OCI-LY7 (cell line): Measurements from ENCODE around the gene PLVAP. TPM values are rescaled to one million over a fixed set of nuclear protein-coding genes. Genes with fewer than 3 reads are reported as not detected.

Experiments used
- BruUV-seq: library from RNA; stranded (reverse); fragments of 400-500 nt; replicated peaks from 2 replicates; lab custom pipeline; 2021; lab: Mats Ljungman, UMichigan
- CTCF ChIA-PET: fragments of 300-600 bp; sonication (Branson Sonifier 250); formaldehyde crosslinking; loops from one replicate; lab custom pipeline; 2022; ENCODE audit warnings: antibody characterized with exemption; ENCODE audit not compliant: unreplicated experiment; lab: Charles Lee
- POLR2A ChIA-PET: fragments of 300-600 bp; sonication (Branson Sonifier 250); formaldehyde crosslinking; loops from one replicate; lab custom pipeline; 2022; ENCODE audit warnings: antibody characterized with exemption; lab: Charles Lee
- DNase-seq: peaks from one replicate; pipeline ENCODE4 v3.0.0-alpha.2; 2015; ENCODE audit warnings: low spot score
- H2AFZ ChIP-seq: fragments of 200-600 bp; sonication (generic), shearing (Covaris generic); 2 replicates; pipeline ENCODE4 v1.6.1; 2014; ENCODE audit warnings: mild to moderate bottlenecking, antibody characterized with exemption, low read length, moderate library complexity
- H3K27ac ChIP-seq: fragments of 200-600 bp; sonication (generic); 2 replicates; pipeline ENCODE4 v1.5.1; 2014; ENCODE audit warnings: mixed run types, low read depth, mild to moderate bottlenecking, moderate library complexity, low read length, inconsistent platforms; ENCODE audit not compliant: poor library complexity, severe bottlenecking
- H3K36me3 ChIP-seq: fragments of 200-600 bp; sonication (generic); 2 replicates; pipeline ENCODE4 v1.6.1; 2014; ENCODE audit warnings: mild to moderate bottlenecking, antibody characterized with exemption, low read length, moderate library complexity, mixed read lengths; ENCODE audit not compliant: insufficient read depth
- H3K4me1 ChIP-seq: fragments of 200-600 bp; sonication (generic); 2 replicates; pipeline ENCODE4 v1.5.1; 2014; ENCODE audit warnings: mild to moderate bottlenecking, low read length; ENCODE audit not compliant: insufficient read depth, poor library complexity, severe bottlenecking
- H3K4me2 ChIP-seq: fragments of 200-600 bp; sonication (generic); 2 replicates; pipeline ENCODE4 v1.6.1; 2014; ENCODE audit warnings: mild to moderate bottlenecking, low read length
- H3K4me3 ChIP-seq: fragments of 200-600 bp; sonication (generic); 2 replicates; pipeline ENCODE4 v1.5.1; 2014; ENCODE audit warnings: mild to moderate bottlenecking, low read depth, low read length; ENCODE audit not compliant: poor library complexity, severe bottlenecking
- H3K79me2 ChIP-seq: fragments of 200-600 bp; sonication (generic); 2 replicates; pipeline ENCODE4 v1.6.1; 2016; ENCODE audit warnings: low read depth, mild to moderate bottlenecking, low read length, moderate library complexity, mixed read lengths; ENCODE audit not compliant: insufficient read depth
- H3K9me2 ChIP-seq: fragments of 200-600 bp; sonication (generic); 2 replicates; pipeline ENCODE4 v1.6.1; 2016; ENCODE audit warnings: mild to moderate bottlenecking, low read length, mixed read lengths; ENCODE audit not compliant: insufficient read depth
- H3K9me3 ChIP-seq: fragments of 200-600 bp; sonication (generic); 2 replicates; pipeline ENCODE4 v1.6.1; 2014; ENCODE audit warnings: mild to moderate bottlenecking, mixed run types, low read length, mixed read lengths
- H4K20me1 ChIP-seq: fragments of 200-600 bp; sonication (generic); 2 replicates; pipeline ENCODE4 v1.6.1; 2014; ENCODE audit warnings: mild to moderate bottlenecking, antibody characterized with exemption, low read length, moderate library complexity, mixed read lengths; ENCODE audit not compliant: insufficient read depth
- CTCF ChIP-seq: fragments of 200-600 bp; sonication (generic); conservative IDR thresholded peaks from 2 replicates; pipeline ENCODE4 v1.5.1; 2014; ENCODE audit warnings: mild to moderate bottlenecking, antibody characterized with exemption, low read length, moderate library complexity, mixed read lengths
- EZH2phosphoT487 ChIP-seq: fragments of 200-600 bp; sonication (generic); IDR thresholded peaks from 2 replicates; pipeline ENCODE4 v1.6.1; 2018; ENCODE audit warnings: low read depth, borderline replicate concordance, mild to moderate bottlenecking, mixed run types, antibody characterized with exemption, low read length, moderate library complexity, mixed read lengths
- intact Hi-C: fragments of 100-400 bp; cut with micrococcal nuclease; formaldehyde crosslinking; loops from one replicate; pipeline ENCODE4 v1.10.0; 2022; ENCODE audit not compliant: unreplicated experiment
- total RNA-seq, 2 experiments: library from RNA; depleted of rRNA in 1 of 2; stranded (reverse); fragments of >200 nt in 1 of 2; shearing (Covaris generic) in 1 of 2; gene quantifications; 2 replicates each; pipeline ENCODE4 v1.2.3, GENCODE V29; 2014 to 2022

Gene PLVAP
- total RNA-seq, 2 experiments from 2014 or later: 0.16 to 1.5 TPM

DNA sequence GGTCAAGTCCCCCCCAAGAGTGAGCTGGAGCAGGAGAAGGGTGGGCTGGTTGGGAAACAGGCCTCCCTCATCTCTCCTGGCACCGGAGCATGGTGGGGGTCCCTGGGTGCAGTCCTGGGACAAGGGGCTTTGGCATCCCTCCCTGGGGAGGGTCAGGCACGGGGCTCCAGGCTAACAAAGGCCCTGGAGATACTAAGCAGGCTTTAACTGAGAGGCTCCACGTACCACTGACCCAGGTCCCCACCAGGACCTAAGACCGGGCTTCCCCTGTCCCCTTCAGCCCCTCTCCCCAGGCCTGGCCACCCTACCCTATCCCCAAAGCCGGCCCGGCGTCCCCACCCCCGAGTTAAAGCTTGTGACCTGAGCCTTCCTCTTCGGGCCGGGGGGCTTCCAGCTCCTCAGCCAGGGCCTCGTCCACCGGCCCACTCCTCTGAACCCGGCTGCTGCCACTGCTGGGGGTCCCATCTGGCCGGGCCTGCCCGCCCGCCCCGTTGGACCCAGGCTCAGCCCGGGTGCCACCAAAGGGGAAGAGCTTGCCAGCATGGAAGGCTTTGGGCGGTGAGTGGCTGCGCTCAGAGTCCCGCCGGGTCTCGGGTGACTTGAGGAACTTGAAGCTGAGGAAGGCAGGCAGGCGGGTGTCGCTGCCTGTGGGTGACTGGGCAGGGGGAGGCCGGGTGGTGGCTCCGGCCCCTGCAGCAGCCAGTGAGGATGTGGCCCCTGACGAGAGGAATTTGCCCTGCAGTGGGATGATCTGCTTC is 52.6 kb downstream of the PLVAP start:
- H4K20me1 ChIP-seq: no peaks in the 10 kb centered on the region
- peaks cover 32% of the 10 kb centered on the region for H3K36me3 ChIP-seq
- H3K4me1 ChIP-seq: peaks cover 14% of the 10 kb centered on the region
- H3K9me3 ChIP-seq: no peaks in the 10 kb centered on the region
- POLR2A ChIA-PET: interaction anchor here (0.6 to 0.7 kb wide), 2 partner anchors 16 to 67 kb away, joined by 3 read pairs; no protein-coding TSS in a partner anchor
- H3K4me3 ChIP-seq: no peak overlapping the region
- H3K9me2 ChIP-seq: no peaks in the 10 kb centered on the region
- H3K4me2 ChIP-seq: no peak overlapping the region
- intact Hi-C loops: no loop called here
- no peaks in the 10 kb centered on the region for H3K79me2 ChIP-seq
- no peak overlapping the region for H2AFZ ChIP-seq
- DNase-seq: no peak
- CTCF ChIA-PET: interaction anchor here (1.1 kb wide), 1 partner anchor 8 kb away, joined by 3 read pairs; no protein-coding TSS in a partner anchor
- BruUV-seq: no TSS peak
- TF ChIP-seq EZH2phosphoT487: no peak
- no peak for TF ChIP-seq CTCF
- no peak overlapping the region for H3K27ac ChIP-seq

- Histone ChIP-seq H3K4me1 (peaks cover 14% of the 10 kb centered on the region), H3K27ac (no peak overlapping the region), H2AFZ (no peak overlapping the region), H4K20me1 (no peaks in the 10 kb centered on the region), H3K9me2 (no peaks in the 10 kb centered on the region), H3K9me3 (no peaks in the 10 kb centered on the region), H3K4me2 (no peak overlapping the region), H3K36me3 (peaks cover 35% of the 10 kb centered on the region), H3K4me3 (no peak overlapping the region), H3K79me2 (no peaks in the 10 kb centered on the region)
- TF ChIP-seq CTCF (no peak), EZH2phosphoT487 (no peak)
- intact Hi-C loops: no loop called here
- CTCF ChIA-PET: interaction anchor here (1.1 kb wide), 1 partner anchor 9 kb away, joined by 3 read pairs; no protein-coding TSS in a partner anchor
- DNase-seq: no peak
- BruUV-seq: no TSS peak
- POLR2A ChIA-PET: no interaction called here
Observed at GRCh38 chr19:17323964-17324332, 53.2 kb downstream of the PLVAP start.

- CTCF ChIA-PET: no interaction called here
- H3K9me2 ChIP-seq: no peaks in the 10 kb centered on the region
- no peak overlapping the region for H3K4me3 ChIP-seq
- no peak overlapping the region for H3K4me2 ChIP-seq
- no peaks in the 10 kb centered on the region for H3K79me2 ChIP-seq
- H4K20me1 ChIP-seq: no peaks in the 10 kb centered on the region
- H3K36me3 ChIP-seq: peaks cover 35% of the 10 kb centered on the region
- intact Hi-C loops: no loop called here
- H3K4me1 ChIP-seq: peaks cover 14% of the 10 kb centered on the region
- no peaks in the 10 kb centered on the region for H3K9me3 ChIP-seq
- no peak for TF ChIP-seq CTCF
- no peak for TF ChIP-seq EZH2phosphoT487
- no peak overlapping the region for H3K27ac ChIP-seq
- POLR2A ChIA-PET: no interaction called here
- no peak for DNase-seq
- no TSS peak for BruUV-seq
- H2AFZ ChIP-seq: no peak overlapping the region
Observed at GRCh38 chr19:17323300-17323963, 53.7 kb downstream of the PLVAP start.
